Endothelial cell of umbilical vein (primary cell): ENCODE data around the gene FLVCR2. TPM values are rescaled to one million over a fixed set of nuclear protein-coding genes. Genes with fewer than 3 reads are reported as not detected.

Experiments used
- BruUV-seq: library from RNA; stranded (reverse); fragments of 400-500 nt; replicated peaks from 2 replicates; lab custom pipeline; 2021; lab: Mats Ljungman, UMichigan
- CTCF ChIA-PET: fragments of 300-600, 350-600 bp; sonication (Branson Sonifier 250); formaldehyde crosslinking; loops from one replicate; lab custom pipeline; 2021; ENCODE audit warnings: antibody characterized with exemption, inconsistent platforms; lab: Charles Lee
- POLR2A ChIA-PET: fragments of 300-600, 350-600 bp; sonication (Branson Sonifier 250); formaldehyde crosslinking; loops from one replicate; lab custom pipeline; 2021; ENCODE audit warnings: antibody characterized with exemption, inconsistent platforms; lab: Charles Lee
- DNase-seq: peaks from one replicate; pipeline ENCODE4 v3.0.0-alpha.2; 2011; ENCODE audit warnings: low read depth, low spot score
- FAIRE-seq: peaks from 2 replicates; lab custom pipeline; 2011; peaks lifted over from hg19 to GRCh38; lab: Jason Lieb, UNC
- H2AFZ ChIP-seq: 2 replicates; pipeline ENCODE4 v1.6.0; 2012; ENCODE audit warnings: low read depth, low read length, control low read depth, inconsistent platforms
- H3K27ac ChIP-seq: 2 replicates; pipeline ENCODE4 v1.5.1; 2011; ENCODE audit warnings: low read depth, mild to moderate bottlenecking, control low read depth, low read length, moderate library complexity; ENCODE audit not compliant: insufficient read depth
- H3K27me3 ChIP-seq, 2 experiments: 2 replicates each; pipeline versions ENCODE4 v1.6.0 to v1.6.1; 2011; ENCODE audit warnings: low read length in 2 of 2, mixed read lengths in 1 of 2; ENCODE audit not compliant: control insufficient read depth in 2 of 2, insufficient read depth in 2 of 2
- H3K36me3 ChIP-seq, 2 experiments: 2 replicates in 1 of 2; 3 replicates in 1 of 2; pipeline ENCODE4 v1.5.1; 2011; ENCODE audit warnings: low read length in 2 of 2, mild to moderate bottlenecking in 1 of 2, moderate library complexity in 1 of 2; ENCODE audit not compliant: control insufficient read depth in 2 of 2, insufficient read depth in 2 of 2; ENCODE audit errors: extremely low read depth in 1 of 2
- H3K4me1 ChIP-seq: 3 replicates; pipeline ENCODE4 v1.5.1; 2011; ENCODE audit warnings: mild to moderate bottlenecking, low read length; ENCODE audit not compliant: control insufficient read depth, insufficient read depth; ENCODE audit errors: extremely low read depth
- H3K4me2 ChIP-seq: 2 replicates; pipeline ENCODE4 v1.6.1; 2011; ENCODE audit warnings: low read length, control low read depth, mixed read lengths; ENCODE audit not compliant: insufficient read depth
- H3K4me3 ChIP-seq, 3 experiments: fragments of 200-600 bp in 1 of 3; sonication (generic), shearing (Covaris generic) in 1 of 3; replicated peaks in 1 of 3; 2 replicates each; pipeline ENCODE4 v1.5.1; 2011 to 2016; ENCODE audit warnings: control low read depth in 3 of 3, low read length in 3 of 3, mild to moderate bottlenecking in 2 of 3, inconsistent platforms in 1 of 3, low read depth in 1 of 3, moderate library complexity in 1 of 3; ENCODE audit not compliant: insufficient read depth in 1 of 3
- H3K79me2 ChIP-seq: 2 replicates; pipeline ENCODE4 v1.6.0; 2012; ENCODE audit warnings: low read length, inconsistent platforms; ENCODE audit not compliant: control insufficient read depth, insufficient read depth
- H3K9ac ChIP-seq: replicated peaks from 2 replicates; pipeline ENCODE3; 2011; ENCODE audit warnings: low read length, control low read depth; ENCODE audit not compliant: insufficient read depth; ENCODE audit errors: extremely low read depth
- H3K9me1 ChIP-seq: replicated peaks from 3 replicates; pipeline ENCODE4 v1.6.0; 2011; ENCODE audit warnings: mild to moderate bottlenecking, low read length; ENCODE audit not compliant: control insufficient read depth, insufficient read depth; ENCODE audit errors: extremely low read depth
- H3K9me3 ChIP-seq: replicated peaks from 2 replicates; pipeline ENCODE4 v1.5.1; 2012; ENCODE audit warnings: low read length, inconsistent platforms; ENCODE audit not compliant: control insufficient read depth, insufficient read depth
- H4K20me1 ChIP-seq: replicated peaks from 2 replicates; pipeline ENCODE3; 2011; ENCODE audit warnings: mild to moderate bottlenecking, low read length; ENCODE audit not compliant: control insufficient read depth, insufficient read depth; ENCODE audit errors: extremely low read depth
- EZH2 ChIP-seq: IDR thresholded peaks from 2 replicates; pipeline ENCODE4 v1.6.1; 2012; ENCODE audit warnings: borderline replicate concordance, low read depth, mild to moderate bottlenecking, moderate library complexity, low read length, inconsistent platforms; ENCODE audit not compliant: severe bottlenecking
- FOS ChIP-seq: IDR thresholded peaks from 2 replicates; pipeline ENCODE4 v1.6.1; 2011; ENCODE audit warnings: mild to moderate bottlenecking, low read length, moderate library complexity, borderline replicate concordance; ENCODE audit not compliant: insufficient read depth
- GATA2 ChIP-seq: IDR thresholded peaks from 2 replicates; pipeline ENCODE4 v1.7.0; 2011; ENCODE audit warnings: low read depth, mild to moderate bottlenecking, moderate library complexity, mixed read lengths, low read length; ENCODE audit not compliant: insufficient read length, insufficient read depth
- JUN ChIP-seq: IDR thresholded peaks from 2 replicates; pipeline ENCODE4 v1.6.1; 2011; ENCODE audit warnings: borderline replicate concordance, low read depth; ENCODE audit not compliant: insufficient read length, insufficient read depth
- MAX ChIP-seq: IDR thresholded peaks from 2 replicates; pipeline ENCODE4 v1.6.1; 2011; ENCODE audit not compliant: insufficient read depth, insufficient read length
- MYC ChIP-seq: IDR thresholded peaks from one replicate; pipeline ENCODE4 v1.6.1; 2011; ENCODE audit warnings: mild to moderate bottlenecking, low read depth, low read length
- POLR2A ChIP-seq: IDR thresholded peaks from 2 replicates; pipeline ENCODE4 v1.6.1; 2012; ENCODE audit warnings: low read depth, mild to moderate bottlenecking, control low read depth, low read length
- POLR2AphosphoS5 ChIP-seq: IDR thresholded peaks from 2 replicates; pipeline ENCODE4 v1.6.1; 2012; ENCODE audit warnings: low read depth, mild to moderate bottlenecking, control low read depth, low read length, moderate library complexity; ENCODE audit not compliant: insufficient read depth
- dilution Hi-C: fragments of 300-500 bp; cut with MboI; formaldehyde crosslinking; loops from one replicate; pipeline ENCODE4 v1.15.0; 2019; ENCODE audit warnings: low sequenced_read_pairs; ENCODE audit not compliant: extremely low pct_ligation_motif_present
- intact Hi-C: fragments of 100-400 bp; cut with micrococcal nuclease; formaldehyde crosslinking; loops from one replicate; pipeline ENCODE4 v1.10.0; 2022
- polyA plus RNA-seq, 4 experiments: library from polyadenylated mRNA; depleted of rRNA in 3 of 4; stranded (reverse) in 3 of 4; unstranded in 1 of 4; fragments of >200 nt; gene quantifications; 2 replicates each; pipeline versions ENCODE4 v1.2.1 to v1.2.3, GENCODE V29; 2011 to 2012; ENCODE audit warnings: missing spikeins in 1 of 4
- total RNA-seq: library from RNA; stranded (reverse); gene quantifications from 2 replicates; pipeline ENCODE4 v1.2.3, GENCODE V29; 2021
- TF ChIP-seq, protein P1 (sequence below), 2 donors: IDR thresholded peaks; 1 replicate in 1 of 2; 2 replicates in 1 of 2; pipeline ENCODE4 v1.5.1; 2011; ENCODE audit warnings: low read length in 2 of 2, mild to moderate bottlenecking in 2 of 2, moderate library complexity in 2 of 2, control low read depth in 1 of 2, inconsistent platforms in 1 of 2, low read depth in 1 of 2; ENCODE audit not compliant: insufficient read depth in 1 of 2; ENCODE audit errors: extremely low read depth in 1 of 2

FLVCR2 gene
- total and polyA plus RNA-seq, 2 donors (not counting 3 experiments of a cell fraction or from before 2014, with no cell fraction given): 1.4 to 4.9 TPM

- H3K9ac ChIP-seq: no peak overlapping the region
- H3K4me1 ChIP-seq: no peaks in the 10 kb centered on the region
- dilution Hi-C loops: no loop called here
- H3K9me1 ChIP-seq: no peaks in the 10 kb centered on the region
- H3K9me3 ChIP-seq: no peaks in the 10 kb centered on the region
- no peak overlapping the region for H3K4me3 ChIP-seq
- H4K20me1 ChIP-seq: no peaks in the 10 kb centered on the region
- CTCF ChIA-PET: interaction anchor here (1.1 kb wide), 1 partner anchor 65 kb away, joined by 3 read pairs; no protein-coding TSS in a partner anchor
- H2AFZ ChIP-seq: no peak overlapping the region
- no peak overlapping the region for H3K4me2 ChIP-seq
- intact Hi-C loops: no loop called here
- H3K36me3 ChIP-seq: no peaks in the 10 kb centered on the region
- no peak overlapping the region for H3K27ac ChIP-seq
- DNase-seq: no peak
- no peak for FAIRE-seq
- TF ChIP-seq POLR2AphosphoS5: no peak
- no peak for TF ChIP-seq JUN
- no peak for TF ChIP-seq POLR2A
- no peak for TF ChIP-seq EZH2
- no peak for TF ChIP-seq MAX
- TF ChIP-seq FOS: no peak
- no peak for TF ChIP-seq MYC
- TF ChIP-seq, protein P1, sequence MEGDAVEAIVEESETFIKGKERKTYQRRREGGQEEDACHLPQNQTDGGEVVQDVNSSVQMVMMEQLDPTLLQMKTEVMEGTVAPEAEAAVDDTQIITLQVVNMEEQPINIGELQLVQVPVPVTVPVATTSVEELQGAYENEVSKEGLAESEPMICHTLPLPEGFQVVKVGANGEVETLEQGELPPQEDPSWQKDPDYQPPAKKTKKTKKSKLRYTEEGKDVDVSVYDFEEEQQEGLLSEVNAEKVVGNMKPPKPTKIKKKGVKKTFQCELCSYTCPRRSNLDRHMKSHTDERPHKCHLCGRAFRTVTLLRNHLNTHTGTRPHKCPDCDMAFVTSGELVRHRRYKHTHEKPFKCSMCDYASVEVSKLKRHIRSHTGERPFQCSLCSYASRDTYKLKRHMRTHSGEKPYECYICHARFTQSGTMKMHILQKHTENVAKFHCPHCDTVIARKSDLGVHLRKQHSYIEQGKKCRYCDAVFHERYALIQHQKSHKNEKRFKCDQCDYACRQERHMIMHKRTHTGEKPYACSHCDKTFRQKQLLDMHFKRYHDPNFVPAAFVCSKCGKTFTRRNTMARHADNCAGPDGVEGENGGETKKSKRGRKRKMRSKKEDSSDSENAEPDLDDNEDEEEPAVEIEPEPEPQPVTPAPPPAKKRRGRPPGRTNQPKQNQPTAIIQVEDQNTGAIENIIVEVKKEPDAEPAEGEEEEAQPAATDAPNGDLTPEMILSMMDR (IDR thresholded peaks at IDR 0.05; ENCODE audit: extremely low read depth in 1 of 2, insufficient read depth in 1 of 2, low read depth in 1 of 2, low read length in 2 of 2): no peak
- TF ChIP-seq GATA2: no peak
- H3K79me2 ChIP-seq: no peaks in the 10 kb centered on the region
- BruUV-seq: no TSS peak
- peaks cover 7 to 14% of the 10 kb centered on the region in 2 experiments for H3K27me3 ChIP-seq
- POLR2A ChIA-PET: no interaction called here
Measured at GRCh38 chr14:75553761-75554364, 24.6 kb upstream of the FLVCR2 start.
